Tibial nerve (tissue), 4 donors: ENCODE results near the gene CREBRF.

Experiments used
- CTCF ChIP-seq, 5 experiments: fragments of 200-600 bp in 3 of 5; fragments of 450-650 bp in 2 of 5; sonication (generic) in 3 of 5; IDR thresholded peaks; one replicate each; pipeline ENCODE4 v1.5.1; 2016 to 2019; ENCODE audit warnings: antibody characterized with exemption in 5 of 5, mild to moderate bottlenecking in 3 of 5, moderate library complexity in 2 of 5
- EP300 ChIP-seq, 2 donors: sonication (generic); formaldehyde crosslinking; IDR thresholded peaks; one replicate each; pipeline ENCODE4 v1.6.1; 2017; ENCODE audit warnings: antibody characterized with exemption in 2 of 2, mild to moderate bottlenecking in 1 of 2
- POLR2A ChIP-seq, 2 donors: fragments of 450-650 bp; IDR thresholded peaks; one replicate each; pipeline ENCODE4 v1.6.1; 2017; ENCODE audit warnings: antibody characterized with exemption in 2 of 2, mild to moderate bottlenecking in 2 of 2, moderate library complexity in 2 of 2

DNA sequence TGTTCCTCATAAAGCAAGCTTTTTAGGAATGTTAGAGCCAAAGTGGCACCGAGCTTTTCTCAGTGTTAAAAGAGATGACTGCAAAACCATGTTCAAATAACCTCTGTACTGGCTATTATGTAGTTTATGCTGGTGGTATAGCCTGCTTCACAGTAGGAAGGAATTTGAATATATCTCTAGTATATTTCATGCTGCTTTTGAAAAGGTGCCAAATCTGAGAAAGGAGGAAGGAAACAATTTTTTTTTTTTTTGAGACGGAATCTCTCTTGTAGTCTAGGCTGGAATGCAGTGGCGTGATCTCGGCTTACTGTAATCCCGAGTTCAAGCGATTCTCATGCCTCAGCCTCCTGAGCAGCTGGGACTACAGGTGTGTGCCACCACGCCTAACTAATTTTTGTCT is 13.5 kb downstream of the CREBRF start:
- TF ChIP-seq CTCF (IDR thresholded peaks at IDR 0.05) (no peak), POLR2A (IDR thresholded peaks at IDR 0.05) (no peak), EP300 (IDR thresholded peaks at IDR 0.05) (no peak)
